Neutrophil (primary cell): ENCODE results near the gene RASSF5.

Source experiments
- H3K27ac ChIP-seq: fragments of 200-600 bp; sonication (generic); 2 replicates; pipeline ENCODE4 v1.5.1; 2016; ENCODE audit warnings: mild to moderate bottlenecking, moderate library complexity
- H3K27me3 ChIP-seq: fragments of 200-600 bp; sonication (generic); 2 replicates; pipeline ENCODE4 v1.6.0; 2016; ENCODE audit warnings: mild to moderate bottlenecking
- H3K36me3 ChIP-seq: fragments of 200-600 bp; sonication (generic); 2 replicates; pipeline ENCODE4 v1.5.1; 2017
- H3K4me1 ChIP-seq, 2 experiments: fragments of 200-600 bp in 1 of 2; sonication (generic) in 1 of 2; 1 replicate in 1 of 2; 2 replicates in 1 of 2; pipeline versions ENCODE4 v1.5.1 to v1.6.1; 2013 to 2016; ENCODE audit warnings: low read depth in 1 of 2, low read length in 1 of 2, mild to moderate bottlenecking in 1 of 2, moderate library complexity in 1 of 2; ENCODE audit not compliant: control insufficient read depth in 1 of 2, insufficient read depth in 1 of 2
- H3K4me3 ChIP-seq, 2 experiments: fragments of 200-600 bp in 1 of 2; sonication (generic) in 1 of 2; 1 replicate in 1 of 2; 2 replicates in 1 of 2; pipeline ENCODE4 v1.5.1; 2013 to 2016; ENCODE audit warnings: low read depth in 1 of 2, low read length in 1 of 2, mild to moderate bottlenecking in 1 of 2, moderate library complexity in 1 of 2
- H3K9me3 ChIP-seq: fragments of 200-600 bp; sonication (generic); 2 replicates; pipeline ENCODE4 v1.5.1; 2016
- CTCF ChIP-seq: fragments of 200-600 bp; sonication (generic); IDR thresholded peaks from 2 replicates; pipeline ENCODE4 v1.5.1; 2016; ENCODE audit warnings: antibody characterized with exemption

The RASSF5 gene

DNA sequence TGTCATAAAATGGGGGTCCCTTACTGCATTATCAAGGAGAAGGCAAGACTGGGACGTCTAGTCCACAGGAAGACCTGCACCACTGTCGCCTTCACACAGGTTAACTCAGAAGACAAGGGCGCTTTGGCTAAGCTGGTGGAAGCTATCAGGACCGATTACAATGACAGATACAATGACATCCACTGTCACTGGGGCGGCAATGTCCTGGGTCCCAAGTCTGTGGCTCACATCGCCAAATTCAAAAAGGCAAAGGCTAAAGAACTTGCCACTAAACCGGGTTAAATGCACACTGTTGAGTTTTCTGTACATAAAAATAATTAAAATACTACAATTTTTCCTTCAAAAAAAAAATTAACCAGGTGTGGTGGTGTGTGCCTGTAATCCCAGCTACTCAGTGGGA, 22.1 kb downstream of the RASSF5 start:
- TF ChIP-seq CTCF: no peak
- H3K9me3 ChIP-seq: no peaks in the 10 kb centered on the region
- H3K27ac ChIP-seq: no peak overlapping the region
- no peaks in the 10 kb centered on the region for H3K36me3 ChIP-seq
- no peaks in the 10 kb centered on the region for H3K4me1 ChIP-seq
- H3K27me3 ChIP-seq: no peaks in the 10 kb centered on the region
- no peak overlapping the region for H3K4me3 ChIP-seq

DNA sequence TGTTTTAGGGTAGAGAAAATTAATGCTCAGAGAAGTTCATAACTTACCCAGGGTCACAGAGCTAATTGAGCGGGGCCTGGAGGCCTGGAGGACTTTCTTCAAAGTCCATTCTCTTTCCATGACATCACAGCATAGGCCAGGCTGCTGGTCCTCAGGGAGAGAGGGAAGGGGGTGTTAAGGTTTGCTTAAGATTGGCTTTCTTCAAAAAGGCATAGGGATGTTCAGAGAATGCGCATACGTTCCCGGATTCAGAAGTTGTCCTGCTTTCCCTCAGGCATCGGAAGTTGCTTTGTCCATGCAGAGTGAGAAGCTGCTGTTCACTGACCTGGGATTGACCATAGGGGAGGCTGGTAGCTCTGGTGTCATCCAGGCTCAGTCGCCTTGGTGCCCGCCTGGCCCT, 25.0 kb downstream of the RASSF5 start:
- H3K36me3 ChIP-seq: no peaks in the 10 kb centered on the region
- H3K27ac ChIP-seq: no peak overlapping the region
- no peaks in the 10 kb centered on the region for H3K9me3 ChIP-seq
- H3K4me3 ChIP-seq: no peak overlapping the region
- no peak for TF ChIP-seq CTCF
- no peaks in the 10 kb centered on the region for H3K4me1 ChIP-seq
- H3K27me3 ChIP-seq: no peaks in the 10 kb centered on the region

DNA sequence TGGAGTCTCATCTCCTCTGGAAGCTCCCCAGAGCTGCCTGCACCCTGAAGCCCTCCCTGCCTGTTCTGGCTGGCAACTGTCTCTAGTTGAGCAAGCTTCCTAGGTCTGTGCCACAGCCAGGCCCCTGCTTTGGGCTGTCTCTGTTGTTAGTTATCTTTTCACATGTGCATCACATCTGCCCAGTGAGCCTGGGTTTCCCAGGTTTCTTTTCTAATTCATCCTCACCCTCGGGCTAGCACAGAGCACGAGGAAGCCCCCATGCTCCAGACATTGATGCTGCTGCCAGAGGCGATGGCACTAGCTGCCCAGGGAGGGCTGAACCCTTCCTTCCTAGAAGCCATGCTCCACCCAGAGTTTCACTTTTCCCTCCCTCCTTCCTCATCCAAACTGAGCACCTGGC, 27.2 kb downstream of the RASSF5 start:
- peaks cover 11% of the 10 kb centered on the region for H3K27me3 ChIP-seq
- H3K9me3 ChIP-seq: no peaks in the 10 kb centered on the region
- H3K36me3 ChIP-seq: no peaks in the 10 kb centered on the region
- no peak overlapping the region for H3K27ac ChIP-seq
- H3K4me3 ChIP-seq: no peak overlapping the region
- no peak for TF ChIP-seq CTCF
- H3K4me1 ChIP-seq: no peaks in the 10 kb centered on the region

GRCh38 chr1:206535853-206536188, 28.5 kb downstream of the RASSF5 start:
- peaks cover 11% of the 10 kb centered on the region for H3K27me3 ChIP-seq
- H3K4me1 ChIP-seq: no peaks in the 10 kb centered on the region
- TF ChIP-seq CTCF: no peak
- no peaks in the 10 kb centered on the region for H3K9me3 ChIP-seq
- no peaks in the 10 kb centered on the region for H3K36me3 ChIP-seq
- no peak overlapping the region for H3K4me3 ChIP-seq
- H3K27ac ChIP-seq: no peak overlapping the region

DNA sequence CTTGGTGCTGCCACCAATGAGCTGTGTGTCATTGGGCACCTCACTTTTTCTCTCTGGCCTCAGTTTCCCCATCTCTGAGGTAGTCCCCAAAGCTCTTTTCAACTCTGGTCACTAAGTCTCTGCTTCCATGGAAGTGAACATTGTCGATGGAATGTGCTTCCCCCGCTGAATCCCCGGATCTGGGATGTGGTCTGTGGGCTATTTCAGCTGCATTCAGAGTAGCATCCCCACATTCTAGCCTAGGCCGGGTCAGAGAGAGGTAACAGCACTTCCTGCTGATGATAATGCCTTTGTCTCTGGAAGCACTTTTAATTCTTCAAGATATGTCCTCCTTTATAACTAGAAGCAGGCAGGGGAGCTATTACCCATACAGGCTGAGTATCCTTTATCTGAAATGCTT, 29.8 kb downstream of the RASSF5 start:
- H3K4me1 ChIP-seq: no peaks in the 10 kb centered on the region
- H3K27me3 ChIP-seq: peaks cover 11% of the 10 kb centered on the region

More for the DNA sequence above, 29.8 kb downstream of the RASSF5 start:
- H3K9me3 ChIP-seq: no peaks in the 10 kb centered on the region
- H3K27ac ChIP-seq: no peak overlapping the region
- no peak overlapping the region for H3K4me3 ChIP-seq
- no peaks in the 10 kb centered on the region for H3K36me3 ChIP-seq
- TF ChIP-seq CTCF: no peak
